Fibroblast of pulmonary artery (primary cell): ENCODE data around the gene ME3.

Source experiments
- DNase-seq: peaks from one replicate; pipeline ENCODE4 v3.0.0-alpha.2; 2010; ENCODE audit warnings: low read depth
- H3K4me3 ChIP-seq: replicated peaks from 2 replicates; pipeline ENCODE4 v1.5.1; 2011; ENCODE audit warnings: low read depth, mild to moderate bottlenecking, control low read depth, low read length, moderate library complexity
- TF ChIP-seq, protein P1 (sequence below): IDR thresholded peaks from 2 replicates; pipeline ENCODE4 v1.5.1; 2011; ENCODE audit warnings: mild to moderate bottlenecking, control low read depth, low read length, inconsistent platforms; ENCODE audit errors: missing control alignments

The ME3 gene

DNA sequence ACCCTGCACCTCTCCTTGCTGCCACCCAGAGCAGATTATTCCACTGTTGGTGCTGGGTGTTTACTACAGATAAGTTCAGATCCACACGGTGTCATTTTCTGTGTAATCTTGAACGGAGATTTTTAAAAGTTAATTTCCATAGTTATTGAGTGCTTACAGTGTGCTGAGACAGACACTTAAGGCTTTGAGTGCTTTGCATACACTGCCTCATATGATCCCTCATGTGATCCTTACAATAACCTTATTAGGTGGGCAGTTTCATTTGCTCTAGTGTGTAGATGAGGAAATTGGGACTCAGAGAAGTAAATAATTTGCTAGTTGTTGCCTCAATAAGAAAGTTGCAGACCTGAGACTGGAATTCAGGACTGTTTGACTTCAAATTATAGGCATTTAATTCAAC, 32.3 kb upstream of the ME3 start:
- DNase-seq: no peak
- H3K4me3 ChIP-seq: no peak overlapping the region
- TF ChIP-seq, protein P1, sequence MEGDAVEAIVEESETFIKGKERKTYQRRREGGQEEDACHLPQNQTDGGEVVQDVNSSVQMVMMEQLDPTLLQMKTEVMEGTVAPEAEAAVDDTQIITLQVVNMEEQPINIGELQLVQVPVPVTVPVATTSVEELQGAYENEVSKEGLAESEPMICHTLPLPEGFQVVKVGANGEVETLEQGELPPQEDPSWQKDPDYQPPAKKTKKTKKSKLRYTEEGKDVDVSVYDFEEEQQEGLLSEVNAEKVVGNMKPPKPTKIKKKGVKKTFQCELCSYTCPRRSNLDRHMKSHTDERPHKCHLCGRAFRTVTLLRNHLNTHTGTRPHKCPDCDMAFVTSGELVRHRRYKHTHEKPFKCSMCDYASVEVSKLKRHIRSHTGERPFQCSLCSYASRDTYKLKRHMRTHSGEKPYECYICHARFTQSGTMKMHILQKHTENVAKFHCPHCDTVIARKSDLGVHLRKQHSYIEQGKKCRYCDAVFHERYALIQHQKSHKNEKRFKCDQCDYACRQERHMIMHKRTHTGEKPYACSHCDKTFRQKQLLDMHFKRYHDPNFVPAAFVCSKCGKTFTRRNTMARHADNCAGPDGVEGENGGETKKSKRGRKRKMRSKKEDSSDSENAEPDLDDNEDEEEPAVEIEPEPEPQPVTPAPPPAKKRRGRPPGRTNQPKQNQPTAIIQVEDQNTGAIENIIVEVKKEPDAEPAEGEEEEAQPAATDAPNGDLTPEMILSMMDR: no peak

DNA sequence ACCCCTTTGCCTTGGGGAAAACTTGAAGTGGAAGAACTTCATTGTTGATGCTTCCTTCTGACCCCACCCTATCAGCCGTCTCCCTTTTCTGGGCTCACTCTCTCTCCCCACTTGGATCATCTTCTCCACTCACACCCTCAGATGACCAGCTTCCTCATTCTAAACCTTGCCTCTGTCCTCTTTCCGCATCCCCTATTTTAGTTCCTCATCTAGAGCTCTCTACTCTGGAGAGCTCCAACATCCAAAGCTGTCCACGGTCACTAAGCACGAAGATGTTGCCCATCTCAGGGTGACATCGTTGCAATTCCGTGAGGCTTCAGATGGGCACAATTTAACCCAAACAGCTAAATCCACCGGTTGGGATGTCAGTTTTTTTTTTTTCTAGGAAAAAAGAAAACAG, 31.6 kb upstream of the ME3 start:
- no peak for DNase-seq

DNA sequence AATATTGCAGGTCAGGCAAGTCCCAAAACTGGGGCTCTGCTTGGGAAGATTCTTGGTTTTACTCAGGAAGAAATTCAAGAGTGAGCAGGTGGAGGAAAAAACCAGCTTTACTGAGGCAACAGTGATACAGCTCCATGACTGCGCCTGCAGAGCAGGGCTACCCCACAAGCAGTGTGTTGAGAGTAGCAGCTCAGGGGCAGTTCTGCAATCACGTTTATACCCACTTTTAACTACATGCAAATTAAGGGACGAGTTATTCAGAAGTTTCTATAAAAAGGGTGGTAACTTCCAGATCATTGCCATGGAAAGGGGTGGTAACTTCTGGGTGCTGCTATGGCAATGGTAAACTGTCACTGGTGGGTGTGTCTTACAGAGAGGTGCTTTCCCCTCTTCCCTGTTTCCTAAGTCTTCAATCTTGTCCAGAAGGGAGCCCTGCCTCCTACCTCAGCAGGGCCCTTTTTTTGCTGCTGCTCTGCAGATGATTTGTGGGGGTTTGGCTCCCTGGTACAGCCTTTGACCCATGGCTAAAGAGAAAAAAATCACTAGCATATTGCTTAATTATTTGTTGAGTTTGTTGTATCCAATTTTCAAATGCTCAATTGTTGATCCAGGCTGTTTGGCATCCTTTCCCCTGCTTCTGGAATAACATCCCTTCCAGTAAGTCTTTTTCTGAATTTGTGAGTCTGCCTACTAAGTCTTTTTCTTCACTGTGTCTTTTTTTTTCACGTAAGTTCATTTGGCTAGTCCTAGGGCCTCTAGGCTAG, 30.0 kb upstream of the ME3 start:
- no peak overlapping the region for H3K4me3 ChIP-seq

More for the DNA sequence above, 31.6 kb upstream of the ME3 start:
- no peak overlapping the region for H3K4me3 ChIP-seq
- TF ChIP-seq, protein P1: no peak

DNA sequence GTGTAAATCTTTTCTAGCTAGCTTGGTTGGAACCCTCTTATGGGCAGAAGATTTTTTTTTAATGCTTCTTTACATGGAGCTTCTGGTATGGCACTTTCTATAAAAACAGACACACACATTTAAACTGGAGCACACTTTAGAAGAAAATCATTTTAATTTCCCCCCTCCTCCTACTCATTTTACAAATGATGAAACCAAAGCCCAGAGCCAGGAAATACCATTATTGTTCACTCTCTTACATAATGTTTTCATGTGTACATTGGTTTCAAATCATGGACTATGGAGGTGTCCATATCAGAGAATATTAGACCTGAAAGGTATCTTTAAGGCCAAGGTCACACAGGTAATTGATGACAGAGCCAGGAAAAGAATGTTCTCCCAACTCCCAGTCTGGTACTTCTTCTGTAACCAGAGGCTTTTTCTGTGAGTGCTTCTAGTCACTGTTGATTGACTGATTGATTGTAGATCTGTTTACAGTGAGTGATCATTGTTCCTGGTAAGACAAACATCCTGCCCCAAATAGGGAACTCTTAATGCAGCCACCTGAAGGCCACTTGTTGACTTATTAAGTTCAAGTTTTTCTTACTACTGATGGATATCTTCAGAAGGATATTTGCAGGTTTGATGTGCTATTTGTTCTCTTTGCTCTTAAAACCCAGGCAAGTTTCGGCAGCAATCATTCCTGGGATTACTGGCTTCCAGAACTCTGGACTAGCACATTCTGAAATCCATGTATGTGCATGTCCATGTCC, 26.8 kb upstream of the ME3 start:
- H3K4me3 ChIP-seq: no peak overlapping the region
- TF ChIP-seq, protein P1: no peak
- DNase-seq: peak; percentile 55

More for the DNA sequence above, 30.0 kb upstream of the ME3 start:
- DNase-seq: no peak
- TF ChIP-seq, protein P1: no peak

DNA sequence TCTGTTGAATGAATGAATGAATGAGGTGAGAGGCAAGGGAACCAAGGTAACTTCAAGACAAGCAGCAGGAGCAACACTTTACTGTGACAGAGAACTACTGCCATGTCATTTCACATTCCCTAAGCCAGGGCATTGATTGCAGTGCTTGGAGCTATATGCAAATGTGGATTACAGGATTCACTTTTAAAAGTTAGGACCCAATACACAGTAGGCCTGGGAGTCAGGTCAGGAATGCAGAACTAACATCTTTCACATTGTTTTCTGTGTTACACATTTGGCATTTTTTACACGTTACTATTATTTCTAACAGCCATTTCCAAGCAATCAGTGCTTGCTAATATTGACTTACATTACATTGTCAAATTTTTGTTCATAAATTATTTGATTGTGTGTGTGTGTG, 26.2 kb upstream of the ME3 start:
- no peak overlapping the region for H3K4me3 ChIP-seq
- TF ChIP-seq, protein P1: no peak
- DNase-seq: no peak

DNA sequence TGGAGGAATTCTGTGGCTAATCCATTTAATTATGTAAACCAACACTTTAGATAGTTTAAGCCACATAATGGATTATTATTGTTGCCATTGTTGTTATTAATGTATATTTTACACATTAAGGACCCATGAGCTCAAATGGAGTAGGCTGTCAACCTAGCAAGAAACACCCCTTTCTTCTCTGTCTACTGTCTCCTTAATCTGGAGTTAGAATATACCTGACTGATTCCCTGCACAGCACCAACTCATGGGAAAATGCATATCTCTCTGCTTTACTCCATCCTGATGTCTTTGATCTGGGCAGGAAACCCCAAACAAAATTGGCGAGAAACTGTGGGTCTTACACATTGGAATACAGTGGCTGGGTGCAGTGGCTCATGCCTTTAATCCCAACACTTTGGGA, 24.0 kb upstream of the ME3 start:
- no peak overlapping the region for H3K4me3 ChIP-seq
- TF ChIP-seq, protein P1: no peak
- DNase-seq: no peak
